Measurements from ENCODE around the gene HECTD4.

HECTD4 gene

DNA sequence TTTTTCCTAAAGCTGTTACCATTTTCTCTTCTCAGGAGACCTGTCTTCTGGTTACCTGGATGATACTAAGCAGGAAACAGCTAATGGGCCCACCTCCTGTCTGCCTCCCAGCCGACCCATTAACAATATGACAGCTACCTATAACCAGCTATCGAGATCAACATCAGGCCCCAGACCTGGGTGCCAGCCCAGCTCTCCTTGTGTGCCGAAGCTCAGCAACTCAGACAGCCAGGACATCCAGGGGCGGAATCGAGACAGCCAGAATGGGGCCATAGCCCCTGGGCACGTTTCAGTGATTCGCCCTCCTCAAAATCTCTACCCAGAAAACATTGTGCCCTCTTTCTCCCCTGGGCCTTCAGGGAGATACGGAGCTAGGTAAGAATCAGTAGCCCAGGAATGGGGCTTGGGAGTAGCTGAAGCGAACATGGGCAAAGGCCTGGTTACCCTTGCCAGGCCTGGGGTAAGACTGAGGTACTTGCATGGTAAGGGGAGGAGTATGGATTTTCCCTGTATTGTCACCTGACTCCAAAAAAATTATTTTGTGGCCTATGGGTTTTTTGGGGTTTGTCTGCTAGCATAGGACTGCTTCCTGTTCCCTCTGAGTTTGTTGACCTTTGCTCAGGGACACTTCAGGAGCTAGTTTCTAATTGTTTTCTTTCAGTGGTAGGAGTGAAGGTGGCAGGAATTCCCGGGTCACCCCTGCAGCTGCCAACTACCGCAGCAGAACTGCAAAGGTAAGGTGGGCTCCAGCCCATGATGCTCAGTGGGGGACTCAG lies 230.3 kb downstream of the HECTD4 start:
- no peak for DNase-seq

DNA sequence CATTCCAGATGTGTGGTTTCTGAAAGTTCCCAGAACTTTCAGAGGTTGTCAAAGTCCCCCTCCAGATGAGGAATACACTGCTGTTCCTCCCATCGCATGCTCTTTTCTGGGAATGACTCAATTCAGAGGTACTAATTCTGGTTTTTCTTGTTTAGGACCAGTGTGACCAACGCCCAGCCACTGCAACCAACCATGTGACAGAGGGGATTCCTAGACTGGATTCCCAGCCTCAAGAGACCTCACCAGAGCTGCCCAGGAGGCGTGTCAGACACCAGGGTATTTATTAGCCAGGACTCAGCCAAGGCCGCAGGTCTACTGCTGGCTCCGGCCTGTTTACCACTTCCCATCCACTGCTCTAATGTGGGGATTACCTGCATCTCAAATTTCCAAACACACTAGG lies 232.6 kb downstream of the HECTD4 start:
- DNase-seq = no peak

GRCh38 chr12:112148031-112148513 lies 234.2 kb downstream of the HECTD4 start:
- peak; percentile 12 for DNase-seq

DNA sequence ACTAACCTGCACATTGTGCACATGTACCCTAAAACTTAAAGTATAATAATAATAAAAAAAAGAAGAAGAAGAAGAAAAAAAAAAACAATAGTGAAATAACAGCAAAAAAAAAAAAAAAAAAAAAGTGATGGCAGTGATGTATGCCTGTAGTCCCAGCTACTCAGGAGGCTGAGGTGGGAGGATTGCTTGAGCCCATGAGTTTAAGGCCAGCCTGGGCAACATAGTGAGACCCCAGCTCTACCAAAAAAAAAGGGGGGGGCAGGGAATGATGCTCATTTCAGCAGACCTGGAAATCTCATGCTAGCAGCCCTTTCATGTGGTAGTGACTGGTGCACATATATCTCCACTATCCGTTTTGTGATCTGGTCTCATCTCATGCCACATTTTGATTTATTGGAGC lies 236.1 kb downstream of the HECTD4 start:
- DNase-seq = no peak

DNA sequence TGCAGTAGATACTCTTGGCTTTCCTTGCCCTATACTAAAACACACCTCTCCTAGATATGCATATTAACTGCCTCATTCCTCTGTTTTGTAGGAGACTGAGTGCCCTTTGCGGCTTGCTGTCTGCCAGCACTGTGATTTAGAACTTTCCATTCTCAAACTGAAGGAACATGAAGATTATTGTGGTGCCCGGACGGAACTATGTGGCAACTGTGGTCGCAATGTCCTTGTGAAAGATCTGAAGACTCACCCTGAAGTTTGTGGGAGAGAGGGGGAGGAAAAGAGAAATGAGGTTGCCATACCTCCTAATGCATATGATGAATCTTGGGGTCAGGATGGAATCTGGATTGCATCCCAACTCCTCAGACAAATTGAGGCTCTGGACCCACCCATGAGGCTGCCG lies 241.5 kb downstream of the HECTD4 start:
- DNase-seq = no peak

- no peak for DNase-seq
These were observed 247.5 kb downstream of the HECTD4 start for GRCh38 chr12:112134731-112135130.

GRCh38 chr12:112133418-112133817 lies 248.8 kb downstream of the HECTD4 start:
- DNase-seq = no peak

DNA sequence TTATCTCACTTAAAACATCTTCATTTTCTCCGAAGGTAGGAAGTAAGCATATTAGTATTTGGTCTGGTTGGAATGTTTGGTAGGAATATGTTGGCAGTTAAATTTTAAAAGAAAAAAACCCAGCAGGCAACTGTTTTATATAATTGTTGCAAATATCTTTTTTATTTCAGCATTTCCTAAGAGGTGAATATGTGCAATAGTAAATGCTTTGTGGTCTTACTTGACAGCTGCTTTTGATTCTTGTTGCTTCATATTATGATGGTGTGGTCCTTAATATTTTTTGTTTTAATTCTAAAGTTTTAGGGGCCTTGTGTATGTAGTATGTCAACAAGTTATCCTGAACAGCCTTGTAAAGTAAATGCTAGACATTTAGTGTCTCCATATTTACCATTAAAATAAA lies 250.5 kb downstream of the HECTD4 start:
- no peak for DNase-seq

DNA sequence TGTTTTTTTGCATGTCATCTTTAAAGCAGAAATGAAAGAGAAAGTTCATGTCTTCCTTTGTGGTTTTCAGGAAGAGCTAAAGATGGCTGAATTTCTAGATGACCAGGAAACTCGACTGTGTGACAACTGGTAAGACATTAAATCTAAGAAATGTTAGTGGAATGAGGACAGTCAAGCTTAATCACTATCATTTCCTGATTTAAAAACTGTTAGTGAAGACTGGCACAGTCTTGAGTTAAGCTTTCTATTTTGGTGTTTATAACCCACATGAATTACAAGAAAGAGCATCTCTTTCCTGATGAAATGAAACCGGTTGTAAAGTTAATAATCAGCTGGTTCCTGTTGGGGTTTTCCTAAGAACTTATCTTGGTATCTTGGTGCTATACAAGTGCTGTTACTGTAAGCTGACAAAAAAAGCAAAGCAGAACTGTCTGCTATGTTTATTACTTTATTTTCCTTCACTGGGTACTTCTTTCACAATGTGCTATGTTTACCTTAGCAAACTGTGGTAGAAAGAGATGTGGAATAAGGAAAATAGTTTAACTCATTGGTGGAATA lies 251.7 kb downstream of the HECTD4 start:
- DNase-seq = no peak

GRCh38 chr12:112126911-112127310 lies 255.3 kb downstream of the HECTD4 start:
- no peak for DNase-seq

GRCh38 chr12:112126000-112126438 lies 256.2 kb downstream of the HECTD4 start:
- DNase-seq = no peak

- peak; percentile 98 for DNase-seq
These were observed 256.8 kb downstream of the HECTD4 start, which contains the start of gene TRAFD1 for GRCh38 chr12:112125250-112125999. Gene TRAFD1, plus strand, starts transcription at chr12:112125560. Its CDS starts 4,963 bp downstream, at chr12:112130523.

DNA sequence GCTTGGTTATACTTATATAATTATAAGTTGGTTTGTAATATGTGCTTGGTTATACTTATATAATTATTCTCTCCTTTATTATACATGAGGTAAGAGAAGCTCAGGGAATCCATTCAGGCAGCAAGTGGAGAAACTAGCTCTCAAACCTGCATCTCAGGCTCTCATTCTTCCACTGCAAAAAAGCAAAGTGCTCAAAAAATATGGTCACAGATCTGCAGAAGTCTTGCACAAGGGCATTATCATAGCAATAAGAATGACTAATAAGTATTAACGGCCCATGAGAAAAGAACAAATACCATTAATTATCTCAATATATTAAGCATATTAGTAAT lies 257.3 kb downstream of the HECTD4 start:
- no peak for DNase-seq

DNA sequence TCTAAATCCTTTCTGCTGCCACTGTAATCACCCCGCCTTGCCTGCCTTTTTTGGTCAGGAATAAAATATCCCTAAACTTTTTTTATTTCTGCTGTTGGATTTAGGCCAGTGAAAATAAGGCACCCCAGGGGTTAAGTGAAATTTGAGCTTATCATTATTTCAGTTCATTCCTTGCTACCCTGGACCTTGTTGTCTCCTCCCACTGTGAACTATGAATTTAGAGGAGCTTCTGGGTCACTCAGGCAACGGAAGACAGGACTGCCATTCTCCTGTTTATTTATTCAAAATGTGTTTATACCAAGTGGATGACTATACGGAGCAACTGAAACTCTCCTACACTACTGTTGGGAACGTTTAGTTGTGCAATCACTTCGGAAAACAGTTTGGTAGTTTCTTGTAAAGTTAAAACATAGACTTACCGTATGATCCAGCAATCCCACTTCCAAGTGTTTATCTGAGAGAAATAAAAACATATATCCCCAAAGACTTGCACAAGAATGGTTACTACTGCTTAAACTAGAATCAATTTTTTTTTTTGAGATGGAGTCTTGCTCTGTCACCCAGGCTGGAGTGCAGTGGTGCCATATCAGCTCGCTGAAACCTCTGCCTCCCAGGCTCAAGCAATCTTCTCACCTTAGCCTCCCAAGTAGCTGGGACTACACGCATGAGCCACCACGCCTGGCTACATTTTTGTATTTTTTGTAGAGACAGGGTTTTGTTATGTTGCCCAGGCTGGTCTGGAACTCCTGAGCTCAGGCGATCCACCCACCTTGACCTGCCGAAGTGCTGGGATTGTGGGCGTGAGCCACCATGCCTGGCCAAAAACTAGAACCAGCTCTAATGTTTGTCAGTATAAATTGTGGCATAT lies 259.2 kb downstream of the HECTD4 start:
- DNase-seq = no peak

- DNase-seq = peak; percentile 31
These were observed 260.3 kb downstream of the HECTD4 start for GRCh38 chr12:112121780-112122565.

GRCh38 chr12:112117685-112118084 lies 264.5 kb downstream of the HECTD4 start:
- DNase-seq = no peak

- DNase-seq = no peak
These were observed 265.8 kb downstream of the HECTD4 start for GRCh38 chr12:112116232-112117060.

DNA sequence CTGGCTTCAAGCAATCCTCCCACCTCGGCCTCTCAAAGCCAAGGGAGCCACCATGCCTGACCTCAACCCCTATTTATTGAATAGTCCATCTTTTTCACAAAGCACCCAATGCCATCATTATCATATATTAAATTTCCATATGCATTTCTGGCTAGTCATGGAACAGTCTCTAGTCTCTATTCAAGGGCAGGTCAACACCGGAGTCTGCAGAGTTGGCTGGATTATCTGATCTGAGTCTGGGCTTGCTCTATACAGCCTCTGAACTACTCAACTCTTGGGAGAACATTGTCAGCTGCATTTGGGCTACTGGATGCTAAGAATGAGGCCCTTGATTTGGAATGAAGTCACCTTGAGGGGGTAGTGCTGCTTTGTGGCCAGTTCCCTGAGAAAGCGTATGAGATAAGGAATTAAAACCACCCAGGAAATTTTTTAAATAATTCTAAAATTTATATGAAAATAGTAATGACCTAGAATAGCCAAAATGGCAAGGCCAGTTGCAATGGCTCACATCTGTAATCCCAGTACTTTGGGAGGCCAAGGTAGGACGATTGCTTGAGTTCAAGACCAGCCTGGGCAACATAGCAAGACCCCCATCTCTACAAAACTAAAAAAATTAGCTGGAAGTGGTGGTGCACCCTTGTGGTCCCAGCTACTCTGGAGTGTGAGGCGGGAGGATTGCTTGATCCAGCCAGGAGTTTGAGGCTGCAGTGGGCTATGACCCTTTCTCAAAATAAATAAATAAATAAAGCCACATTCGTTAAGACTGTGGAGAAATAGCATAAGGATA lies 266.8 kb downstream of the HECTD4 start:
- no peak for DNase-seq

- no peak for DNase-seq
These were observed 269.7 kb downstream of the HECTD4 start for GRCh38 chr12:112112409-112113133.

- DNase-seq = no peak
These were observed 270.3 kb downstream of the HECTD4 start for GRCh38 chr12:112111931-112112330.
